ENCODE measurements around the gene PMVK. TPM values are rescaled to one million over a fixed set of nuclear protein-coding genes. Genes with fewer than 3 reads are reported as not detected.

The PMVK gene
- total and polyA plus RNA-seq, 2 of the 8 experiments (the other 6 are each of a cell fraction or from before 2014, with no cell fraction given) = 23.8 to 26.5 TPM

- Histone ChIP-seq H3K23ac (ENCODE audit: insufficient read length) (no peak overlapping the region), H3K4me2 (ENCODE audit: insufficient read depth in 1 of 2, low read depth in 2 of 2, low read length in 2 of 2) (no peak overlapping the region), H3K27ac (ENCODE audit: low read depth, low read length) (no peak overlapping the region), H3K9ac (replicated peaks in 1 of 4; ENCODE audit: extremely low read depth in 1 of 4, low read depth in 3 of 4, low read length in 3 of 4) (no peak overlapping the region), H4K5ac (ENCODE audit: insufficient read length, low read depth, low read length) (no peak overlapping the region), H3K56ac (replicated peaks; ENCODE audit: insufficient read length, low read depth, low read length) (no peak overlapping the region), H2BK15ac (ENCODE audit: low read length) (no peak overlapping the region), H2BK20ac (ENCODE audit: low read length) (no peak overlapping the region), H2BK12ac (ENCODE audit: low read depth, low read length) (no peak overlapping the region), H3K4me3 (ENCODE audit: extremely low read depth in 1 of 4, insufficient read depth in 2 of 4, low read depth in 3 of 4, low read length in 4 of 4) (no peak overlapping the region), H3K4ac (replicated peaks; ENCODE audit: insufficient read length, low read depth, low read length) (no peak overlapping the region), H4K91ac (replicated peaks; ENCODE audit: insufficient read length, low read length) (no peak overlapping the region), H3K27me3 (replicated peaks in 1 of 4; ENCODE audit: control insufficient read depth in 3 of 4, extremely low read depth in 1 of 4, insufficient read depth in 3 of 4, low read length in 3 of 4) (0 out of 7 replicates have a peak, but pooled peaks cover 0 to 2% (median 0%) of the 10 kb centered on the region in 4 experiments), H3K23me2 (ENCODE audit: low read depth, low read length) (no peaks in the 10 kb centered on the region), H3K18ac (ENCODE audit: extremely low read depth, low read length) (no peak overlapping the region), H2BK120ac (replicated peaks; ENCODE audit: low read depth, low read length) (no peak overlapping the region), H3K79me2 (ENCODE audit: control insufficient read depth in 1 of 2, insufficient read depth in 2 of 2, low read length in 2 of 2) (no peaks in the 10 kb centered on the region), H2BK5ac (ENCODE audit: low read depth, low read length) (no peak overlapping the region), H3K14ac (ENCODE audit: insufficient read length) (no peak overlapping the region), H3K79me1 (ENCODE audit: low read depth, low read length) (no peaks in the 10 kb centered on the region), H2AFZ (ENCODE audit: low read length) (no peak overlapping the region), H3K36me3 (ENCODE audit: control insufficient read depth in 2 of 4, insufficient read depth in 4 of 4, low read length in 3 of 4) (no peaks in the 10 kb centered on the region), H2AK5ac (ENCODE audit: low read depth, low read length) (no peak overlapping the region), H4K8ac (ENCODE audit: extremely low read depth, insufficient read depth, low read length) (no peak overlapping the region), H3K4me1 (replicated peaks in 1 of 4; ENCODE audit: control insufficient read depth in 3 of 4, insufficient read depth in 4 of 4, low read length in 3 of 4) (peaks cover 0 to 6% (median 0%) of the 10 kb centered on the region in 4 experiments; a peak in 1 of 7 replicates), H3K9me3 (ENCODE audit: insufficient read depth in 2 of 2, low read depth in 1 of 2, low read length in 1 of 2) (no peaks in the 10 kb centered on the region), H4K20me1 (replicated peaks in 1 of 2; ENCODE audit: control insufficient read depth in 1 of 2, insufficient read depth in 2 of 2, low read length in 2 of 2) (no peaks in the 10 kb centered on the region)
- POLR2A ChIA-PET (ENCODE audit: partially characterized antibody) = no interaction called here
- DNase-seq (ENCODE audit: low read depth in 1 of 2, low spot score in 2 of 2) (no peak), FAIRE-seq (no peak)
- no peak for TF ChIP-seq TAF7 (optimal IDR thresholded peaks at IDR 0.05; ENCODE audit: borderline replicate concordance, low read depth, low read length)
- TF ChIP-seq RFX5 (IDR thresholded peaks at IDR 0.05; ENCODE audit: borderline replicate concordance, low read depth, low read length) = no peak
- no peak for TF ChIP-seq TBP (IDR thresholded peaks at IDR 0.05; ENCODE audit: low read depth, low read length)
- no peak for TF ChIP-seq CHD1 (IDR thresholded peaks at IDR 0.05; ENCODE audit: low read depth, low read length)
- WGBS, 2 experiments (ENCODE audit: extremely low coverage in 1 of 2, insufficient coverage in 1 of 2, insufficient read length in 1 of 2, insufficient replicate concordance in 2 of 2, low coverage in 1 of 2, low lambda C conversion rate in 2 of 2, missing lambda C conversion rate in 1 of 2) = 92% methylated on average over 15 of the region's 15 CpGs; no CpG with 5 or more reads in 1 of the 2 experiments
- CTCF ChIA-PET (ENCODE audit: partially characterized antibody) = interaction anchor here (0.8 to 1.3 kb wide), 6 partner anchors 17 to 178 kb away, joined by 3 to 4 read pairs (median 3); no protein-coding TSS in a partner anchor
These were observed 52.3 kb downstream of the PMVK start for GRCh38 chr1:154883919-154884868.

Measured in H1 (cell line).